ENCODE measurements around the gene DHTKD1. TPM values are rescaled to one million over a fixed set of nuclear protein-coding genes. Genes with fewer than 3 reads are reported as not detected.

DHTKD1 gene
- total and polyA plus RNA-seq, 3 donors from 2014 or later = 15.6 to 28.8 (median 26.1) TPM

GRCh38 chr10:12042409-12042796 lies 26.4 kb upstream of the DHTKD1 start:
- TF ChIP-seq POLR2A (IDR thresholded peaks at IDR 0.05) (no peak), CTCF (IDR thresholded peaks at IDR 0.05) (no peak)
- Histone ChIP-seq H3K27ac (peak overlapping the region; percentile 98 to 99), H3K4me1 (peaks cover 5% of the 10 kb centered on the region), H3K36me3 (ENCODE audit: low read depth, missing control alignments) (no peaks in the 10 kb centered on the region), H3K4me3 (peak overlapping the region; percentile 96 to 99), H3K9me3 (no peaks in the 10 kb centered on the region), H3K27me3 (no peaks in the 10 kb centered on the region)
- DNase-seq = no peak
- intact Hi-C loops (cut with DNase I; ENCODE audit: low total_unique reads) = no loop called here
- 0 to 2% methylated on average over 4 to 26 of the region's 31 CpGs for WGBS, 2 donors

- intact Hi-C loops (cut with DNase I; ENCODE audit: low total_unique reads) = no loop called here
- 2 to 4% methylated on average over 29 to 55 of the region's 56 CpGs for whole genome bisulfite sequencing, 2 donors
These were observed 25.7 kb upstream of the DHTKD1 start, which contains the start of gene UPF2 for GRCh38 chr10:12042797-12043651. UPF2 (minus strand) TSS chr10:12042809; CDS start chr10:12035423, 7,386 bp downstream.

GRCh38 chr10:12045596-12045995 lies 23.2 kb upstream of the DHTKD1 start:
- no peak for DNase-seq
- Histone ChIP-seq H3K4me3 (no peak overlapping the region), H3K9me3 (no peaks in the 10 kb centered on the region), H3K36me3 (ENCODE audit: low read depth, missing control alignments) (no peaks in the 10 kb centered on the region), H3K27me3 (no peaks in the 10 kb centered on the region), H3K4me1 (peaks cover 5% of the 10 kb centered on the region), H3K27ac (no peak overlapping the region)
- WGBS, 2 donors = 77 to 79% methylated on average over 5 of the region's 5 CpGs
- intact Hi-C loops (cut with DNase I; ENCODE audit: low total_unique reads) = no loop called here
- no peak for TF ChIP-seq POLR2A (IDR thresholded peaks at IDR 0.05)
- TF ChIP-seq CTCF (IDR thresholded peaks at IDR 0.05) = no peak

More at GRCh38 chr10:12042797-12043651, 25.7 kb upstream of the DHTKD1 start, which contains the start of gene UPF2:
- Histone ChIP-seq H3K27ac (peak within 1 kb of the TSS; percentile 98 to 99), H3K36me3 (ENCODE audit: low read depth, missing control alignments) (no peaks in the 10 kb centered on the region), H3K4me1 (peaks cover 5% of the 10 kb centered on the region), H3K9me3 (no peaks in the 10 kb centered on the region), H3K4me3 (peak within 1 kb of the TSS; percentile 96 to 99), H3K27me3 (no peaks in the 10 kb centered on the region)
- peak; percentile 97 for DNase-seq
- no peak for TF ChIP-seq POLR2A (IDR thresholded peaks at IDR 0.05)
- no peak for TF ChIP-seq CTCF (IDR thresholded peaks at IDR 0.05)

GRCh38 chr10:12048547-12048946 lies 20.2 kb upstream of the DHTKD1 start:
- Histone ChIP-seq H3K27me3 (no peaks in the 10 kb centered on the region), H3K36me3 (ENCODE audit: low read depth, missing control alignments) (no peaks in the 10 kb centered on the region), H3K4me3 (no peak overlapping the region), H3K4me1 (peaks cover under 1% of the 10 kb centered on the region), H3K9me3 (no peaks in the 10 kb centered on the region), H3K27ac (no peak overlapping the region)
- no peak for DNase-seq
- TF ChIP-seq CTCF (IDR thresholded peaks at IDR 0.05) (no peak), POLR2A (IDR thresholded peaks at IDR 0.05) (no peak)
- intact Hi-C loops (cut with DNase I; ENCODE audit: low total_unique reads) = no loop called here
- 83 to 84% methylated on average over 8 of the region's 8 CpGs for WGBS, 2 donors

All from testis (tissue), 3 donors.